PC-3 (cell line): ENCODE results near the gene PIAS1. TPM values are rescaled to one million over a fixed set of nuclear protein-coding genes. Genes with fewer than 3 reads are reported as not detected.

Experiments
- ATAC-seq: fragments of 200-7000 bp; cut with Tn5 transposase; 2 replicates; pipeline ENCODE4 v1.9.1; 2020; ENCODE audit warnings: mild to moderate bottlenecking, moderate library complexity
- BruUV-seq: library from RNA; stranded (reverse); fragments of 400-500 nt; replicated peaks from 2 replicates; lab custom pipeline; 2021; lab: Mats Ljungman, UMichigan
- CTCF ChIA-PET: fragments of 300-600 bp; sonication (Branson Sonifier 250); formaldehyde crosslinking; loops from one replicate; lab custom pipeline; 2022; ENCODE audit warnings: antibody characterized with exemption; lab: Charles Lee
- POLR2A ChIA-PET: fragments of 300-600 bp; sonication (Branson Sonifier 250); formaldehyde crosslinking; loops from one replicate; lab custom pipeline; 2022; ENCODE audit warnings: antibody characterized with exemption; ENCODE audit not compliant: unreplicated experiment; lab: Charles Lee
- DNase-seq: peaks from one replicate; pipeline ENCODE4 v3.0.0-alpha.2; 2015
- H2AFZ ChIP-seq: fragments of 300-600 bp; sonication (generic); 2 replicates; pipeline ENCODE4 v1.6.0; 2016; ENCODE audit warnings: antibody characterized with exemption, low read length
- H3F3A ChIP-seq: fragments of 300-600 bp; sonication (generic); one replicate; pipeline ENCODE4 v1.6.0; 2017; ENCODE audit warnings: antibody characterized with exemption, low read length, control low read depth, mild to moderate bottlenecking; ENCODE audit not compliant: unreplicated experiment
- H3K27ac ChIP-seq: fragments of 300-600 bp; sonication (generic); 2 replicates; pipeline ENCODE4 v1.5.1; 2016; ENCODE audit warnings: mild to moderate bottlenecking, low read length
- H3K27me3 ChIP-seq: fragments of 300-600 bp; sonication (generic); 2 replicates; pipeline ENCODE4 v1.6.1; 2016; ENCODE audit warnings: low read length, mixed read lengths
- H3K36me3 ChIP-seq: fragments of 300-600 bp; sonication (generic); 2 replicates; pipeline ENCODE4 v1.6.1; 2016; ENCODE audit warnings: low read depth, mixed run types, low read length, mixed read lengths
- H3K4me1 ChIP-seq: fragments of 300-600 bp; sonication (generic); 2 replicates; pipeline ENCODE4 v1.5.1; 2016; ENCODE audit warnings: low read length; ENCODE audit not compliant: insufficient read depth
- H3K4me2 ChIP-seq: fragments of 300-600 bp; sonication (generic); 2 replicates; pipeline ENCODE4 v1.6.0; 2016; ENCODE audit warnings: low read length
- H3K4me3 ChIP-seq: fragments of 300-600 bp; sonication (generic); 2 replicates; pipeline ENCODE4 v1.5.1; 2016; ENCODE audit warnings: mild to moderate bottlenecking, low read length, mixed read lengths
- H3K79me2 ChIP-seq: fragments of 300-600 bp; sonication (generic); 2 replicates; pipeline ENCODE4 v1.6.1; 2017; ENCODE audit warnings: low read length, mixed read lengths
- H3K9ac ChIP-seq: fragments of 300-600 bp; sonication (generic); 2 replicates; pipeline ENCODE4 v1.6.0; 2016; ENCODE audit warnings: mild to moderate bottlenecking, low read length
- H3K9me2 ChIP-seq: fragments of 300-600 bp; sonication (generic); replicated peaks from 2 replicates; pipeline ENCODE4 v1.6.1; 2016; ENCODE audit warnings: mixed run types, low read length, mixed read lengths
- H3K9me3 ChIP-seq: fragments of 300-600 bp; sonication (generic); 2 replicates; pipeline ENCODE4 v1.6.1; 2016; ENCODE audit warnings: low read length, mixed read lengths
- H4K20me1 ChIP-seq: fragments of 300-600 bp; sonication (generic); 2 replicates; pipeline ENCODE4 v1.6.1; 2016; ENCODE audit warnings: low read length, mixed read lengths
- CTCF ChIP-seq: fragments of 300-600 bp; sonication (generic); conservative IDR thresholded peaks from 2 replicates; pipeline ENCODE4 v1.5.1; 2017; ENCODE audit warnings: antibody characterized with exemption, low read depth, mild to moderate bottlenecking, low read length
- EZH2 ChIP-seq: fragments of 300-600 bp; sonication (generic); IDR thresholded peaks from one replicate; pipeline ENCODE4 v1.6.1; 2017; ENCODE audit warnings: antibody characterized with exemption, mild to moderate bottlenecking, low read length; ENCODE audit not compliant: unreplicated experiment
- EZH2phosphoT487 ChIP-seq: fragments of 300-600 bp; sonication (generic); IDR thresholded peaks from 2 replicates; pipeline ENCODE4 v1.6.1; 2018; ENCODE audit warnings: mild to moderate bottlenecking, antibody characterized with exemption, low read length, borderline replicate concordance
- intact Hi-C: fragments of 100-400 bp; cut with micrococcal nuclease; formaldehyde crosslinking; loops from 2 replicates; pipeline ENCODE4 v1.9.0; 2023
- total RNA-seq: library from RNA; depleted of rRNA; stranded (reverse); fragments of >200 nt; gene quantifications from 2 replicates; pipeline ENCODE4 v1.2.3, GENCODE V29; 2014

PIAS1 gene
- total RNA-seq, 1 experiment from 2014 or later, result 21.9 TPM

- Histone ChIP-seq H3K9me2 (no peaks in the 10 kb centered on the region), H3K36me3 (no peaks in the 10 kb centered on the region), H3K4me3 (no peak overlapping the region), H3F3A (peaks cover 7% of the 10 kb centered on the region), H4K20me1 (no peaks in the 10 kb centered on the region), H2AFZ (no peak overlapping the region), H3K79me2 (peaks cover 31% of the 10 kb centered on the region), H3K27me3 (no peaks in the 10 kb centered on the region), H3K9ac (no peak overlapping the region), H3K27ac (no peak overlapping the region), H3K9me3 (no peaks in the 10 kb centered on the region), H3K4me2 (no peak overlapping the region), H3K4me1 (peaks cover 19% of the 10 kb centered on the region)
- DNase-seq, result no peak
- TF ChIP-seq EZH2 (no peak), CTCF (no peak), EZH2phosphoT487 (no peak)
- intact Hi-C loops, result loop anchor here (5.0 kb wide), 1 partner anchor 80 kb away; no protein-coding TSS in a partner anchor
- ChIA-PET CTCF (no interaction called here), POLR2A (no interaction called here)
- no TSS peak for BruUV-seq
- ATAC-seq, result no peak
Measured at GRCh38 chr15:68137096-68137495, 83.0 kb downstream of the PIAS1 start.

- ATAC-seq (no peak), DNase-seq (no peak)
- no TSS peak for BruUV-seq
- Histone ChIP-seq H3K27ac (no peak overlapping the region), H4K20me1 (no peaks in the 10 kb centered on the region), H3K4me2 (no peak overlapping the region), H3K9me2 (no peaks in the 10 kb centered on the region), H3K4me1 (peaks cover 16% of the 10 kb centered on the region), H3K9ac (no peak overlapping the region), H2AFZ (no peak overlapping the region), H3K27me3 (no peaks in the 10 kb centered on the region), H3K9me3 (no peaks in the 10 kb centered on the region), H3F3A (peaks cover 3% of the 10 kb centered on the region), H3K36me3 (peaks cover 7% of the 10 kb centered on the region; the same call in 1 of the 2 replicates), H3K79me2 (peaks cover 25% of the 10 kb centered on the region), H3K4me3 (no peak overlapping the region)
- intact Hi-C loops, result no loop called here
- POLR2A ChIA-PET, result no interaction called here
- CTCF ChIA-PET, result no interaction called here
- TF ChIP-seq EZH2 (no peak), EZH2phosphoT487 (no peak), CTCF (no peak)
Measured at GRCh38 chr15:68143129-68143528, 89.0 kb downstream of the PIAS1 start.

- Histone ChIP-seq H3K4me2 (no peak overlapping the region), H3K9ac (no peak overlapping the region), H3K79me2 (peaks cover 25% of the 10 kb centered on the region), H3K27ac (no peak overlapping the region), H4K20me1 (no peaks in the 10 kb centered on the region), H3F3A (peaks cover 3% of the 10 kb centered on the region), H3K9me3 (no peaks in the 10 kb centered on the region), H3K36me3 (peaks cover 7% of the 10 kb centered on the region; the same call in 1 of the 2 replicates), H3K4me3 (no peak overlapping the region), H3K27me3 (no peaks in the 10 kb centered on the region), H3K4me1 (peaks cover 16% of the 10 kb centered on the region), H2AFZ (no peak overlapping the region), H3K9me2 (no peaks in the 10 kb centered on the region)
- no peak for ATAC-seq
- CTCF ChIA-PET, result no interaction called here
- intact Hi-C loops, result no loop called here
- no TSS peak for BruUV-seq
- no peak for TF ChIP-seq CTCF
- TF ChIP-seq EZH2phosphoT487, result no peak
- TF ChIP-seq EZH2, result no peak
- POLR2A ChIA-PET, result no interaction called here
- no peak for DNase-seq
Measured at GRCh38 chr15:68143785-68144184, 89.7 kb downstream of the PIAS1 start.
